Mesendoderm (in vitro differentiated cells): ENCODE data around the gene MUTYH.
"Not testable (repeated sequence)": the region's sequence is repeated elsewhere in the genome, so short reads cannot be mapped to it uniquely, and the experiment has no call there.

ENCODE experiments used
- DNase-seq: peaks from one replicate; pipeline ENCODE4 v3.0.0; 2013
- H2AK5ac ChIP-seq: 2 replicates; pipeline ENCODE4 v1.6.1; 2013; ENCODE audit warnings: low read length, inconsistent platforms
- H2BK120ac ChIP-seq: 2 replicates; pipeline ENCODE4 v1.6.1; 2013; ENCODE audit warnings: low read depth, mild to moderate bottlenecking, low read length, moderate library complexity, mixed read lengths
- H2BK15ac ChIP-seq: replicated peaks from 2 replicates; pipeline ENCODE4 v1.6.1; 2013; ENCODE audit warnings: low read depth, mild to moderate bottlenecking, moderate library complexity
- H2BK5ac ChIP-seq: 2 replicates; pipeline ENCODE4 v1.6.1; 2013; ENCODE audit warnings: low read length, inconsistent platforms
- H3K18ac ChIP-seq: 2 replicates; pipeline ENCODE4 v1.6.1; 2013; ENCODE audit warnings: mild to moderate bottlenecking, low read length, mixed read lengths
- H3K23ac ChIP-seq: one replicate; pipeline ENCODE4 v1.6.1; 2013; ENCODE audit warnings: low read length
- H3K27ac ChIP-seq: 2 replicates; pipeline ENCODE4 v1.5.1; 2013; ENCODE audit warnings: low read depth, mild to moderate bottlenecking, inconsistent platforms, low read length, moderate library complexity
- H3K27me3 ChIP-seq: 2 replicates; pipeline ENCODE4 v1.6.1; 2013; ENCODE audit warnings: low read length, control low read depth, mild to moderate bottlenecking, inconsistent platforms; ENCODE audit not compliant: insufficient read depth, poor library complexity
- H3K36me3 ChIP-seq: 2 replicates; pipeline ENCODE4 v1.6.1; 2013; ENCODE audit warnings: low read length, inconsistent platforms; ENCODE audit not compliant: control insufficient read depth, insufficient read depth
- H3K4ac ChIP-seq: one replicate; pipeline ENCODE4 v1.6.1; 2013; ENCODE audit warnings: low read depth, mild to moderate bottlenecking, low read length, moderate library complexity
- H3K4me1 ChIP-seq: 2 replicates; pipeline ENCODE4 v1.6.1; 2013; ENCODE audit warnings: low read depth, low read length, inconsistent platforms; ENCODE audit not compliant: control insufficient read depth
- H3K4me2 ChIP-seq: 2 replicates; pipeline ENCODE4 v1.6.1; 2013; ENCODE audit warnings: low read length
- H3K4me3 ChIP-seq: 2 replicates; pipeline ENCODE4 v1.5.1; 2013; ENCODE audit warnings: mild to moderate bottlenecking, low read length
- H3K56ac ChIP-seq: one replicate; pipeline ENCODE4 v1.6.1; 2013; ENCODE audit warnings: low read length
- H3K79me1 ChIP-seq: 2 replicates; pipeline ENCODE4 v1.6.1; 2013; ENCODE audit warnings: low read length, inconsistent platforms
- H3K79me2 ChIP-seq: 2 replicates; pipeline ENCODE4 v1.6.1; 2013; ENCODE audit warnings: mild to moderate bottlenecking, low read length; ENCODE audit not compliant: control insufficient read depth, insufficient read depth
- H3K9ac ChIP-seq: 2 replicates; pipeline ENCODE4 v1.6.1; 2013; ENCODE audit warnings: low read length, inconsistent platforms
- H4K5ac ChIP-seq: one replicate; pipeline ENCODE4 v1.6.1; 2013; ENCODE audit warnings: low read length
- H4K8ac ChIP-seq: one replicate; pipeline ENCODE4 v1.6.1; 2013; ENCODE audit warnings: low read depth, mild to moderate bottlenecking, control low read depth, low read length, moderate library complexity
- WGBS: extraction: QIAGEN DNeasy Blood & Tissue Kit; methylation state at CpG from one replicate; pipeline ENCODE4 v1.1.7; 2013; ENCODE audit warnings: low lambda C conversion rate, missing lambda C conversion rate; ENCODE audit not compliant: insufficient coverage; ENCODE audit errors: extremely low coverage; 5-methylcytosine and 5-hydroxymethylcytosine counted together

Gene MUTYH

DNA sequence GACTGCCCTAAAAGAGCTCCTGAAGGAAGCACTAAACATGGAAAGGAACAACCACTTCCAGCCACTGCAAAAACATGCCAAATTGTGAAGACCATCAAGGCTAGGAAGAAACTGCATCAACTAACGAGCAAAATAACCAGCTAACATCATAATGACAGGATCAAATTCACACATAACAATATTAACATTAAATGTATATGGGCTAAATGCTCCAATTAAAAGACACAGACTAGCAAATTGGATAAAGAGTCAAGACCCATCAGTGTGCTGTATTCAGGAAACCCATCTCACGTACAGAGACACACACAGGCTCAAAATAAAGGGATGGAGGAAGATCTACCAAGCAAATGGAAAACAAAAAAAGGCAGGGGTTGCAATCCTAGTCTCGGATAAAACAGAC lies 53.7 kb downstream of the MUTYH start:
- not testable (repeated sequence) for H3K18ac ChIP-seq, H3K4me1 ChIP-seq, H3K56ac ChIP-seq, H3K79me1 ChIP-seq, H4K8ac ChIP-seq, H3K27me3 ChIP-seq, H4K5ac ChIP-seq, H3K4me2 ChIP-seq, H3K23ac ChIP-seq, H2BK15ac ChIP-seq, H2BK120ac ChIP-seq, H3K4ac ChIP-seq, H3K9ac ChIP-seq, DNase-seq, H3K4me3 ChIP-seq, H3K36me3 ChIP-seq, H2BK5ac ChIP-seq, H3K27ac ChIP-seq, H2AK5ac ChIP-seq, H3K79me2 ChIP-seq
- WGBS, result no CpG with 5 or more reads among the region's 3 CpGs

DNA sequence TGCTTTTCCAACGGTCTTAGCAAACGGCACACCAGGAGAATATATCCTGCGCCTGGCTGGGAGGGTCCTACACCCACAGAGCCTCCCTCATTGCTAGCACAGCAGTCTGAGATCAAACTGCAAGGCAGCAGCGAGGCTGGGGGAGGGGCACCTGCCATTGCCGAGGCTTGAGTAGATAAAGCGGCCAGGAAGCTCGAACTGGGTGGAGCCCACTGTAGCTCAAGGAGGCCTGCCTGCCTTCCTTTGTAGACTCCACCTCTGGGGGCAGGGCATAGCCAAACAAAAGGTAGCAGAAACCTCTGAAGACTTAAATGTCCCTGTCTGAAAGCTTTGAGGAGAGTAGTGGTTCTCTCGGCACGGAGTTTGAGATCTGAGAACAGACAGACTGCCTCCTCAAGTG lies 55.4 kb downstream of the MUTYH start:
- not testable (repeated sequence) for H3K79me2 ChIP-seq, H3K18ac ChIP-seq, H3K4ac ChIP-seq, H4K5ac ChIP-seq, DNase-seq, H3K9ac ChIP-seq, H4K8ac ChIP-seq, H2AK5ac ChIP-seq, H2BK15ac ChIP-seq, H3K4me3 ChIP-seq, H3K23ac ChIP-seq, H3K4me1 ChIP-seq, H2BK120ac ChIP-seq, H3K79me1 ChIP-seq, H3K27me3 ChIP-seq, H3K4me2 ChIP-seq, H2BK5ac ChIP-seq, H3K56ac ChIP-seq, H3K27ac ChIP-seq, H3K36me3 ChIP-seq
- no CpG with 5 or more reads among the region's 9 CpGs for WGBS

DNA sequence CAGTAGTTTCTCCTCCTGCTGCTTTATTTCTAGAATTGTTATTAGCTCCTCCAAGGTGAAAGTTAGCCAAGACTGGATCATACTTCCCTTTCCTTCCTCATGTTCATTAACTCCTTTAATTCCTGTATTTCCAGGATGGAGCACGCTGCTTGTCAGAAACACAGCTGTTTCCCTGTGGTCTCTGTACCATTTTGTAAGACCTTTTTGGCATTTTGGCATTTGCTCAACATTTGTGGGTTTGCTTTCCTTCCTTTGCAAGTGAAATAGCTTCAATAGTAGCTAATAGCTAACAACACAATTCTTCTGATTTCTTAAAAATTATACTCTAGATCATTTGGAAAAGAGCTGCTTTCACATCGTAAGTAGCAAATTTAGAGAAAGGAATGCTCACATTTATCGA lies 57.9 kb downstream of the MUTYH start:
- Histone ChIP-seq H2AK5ac (no peak overlapping the region), H3K4me3 (no peak overlapping the region), H3K18ac (no peak overlapping the region), H3K79me2 (no peaks in the 10 kb centered on the region), H3K27ac (no peak overlapping the region), H3K9ac (no peak overlapping the region), H2BK5ac (no peak overlapping the region), H3K4me1 (no peaks in the 10 kb centered on the region), H2BK15ac (no peak overlapping the region), H3K36me3 (no peaks in the 10 kb centered on the region), H3K56ac (no peak overlapping the region), H4K8ac (no peak overlapping the region), H3K27me3 (no peaks in the 10 kb centered on the region), H4K5ac (no peak overlapping the region), H3K4ac (no peak overlapping the region), H3K23ac (no peak overlapping the region), H2BK120ac (no peak overlapping the region), H3K79me1 (no peaks in the 10 kb centered on the region), H3K4me2 (no peak overlapping the region)
- WGBS, result no CpG with 5 or more reads among the region's 3 CpGs
- no peak for DNase-seq
